ENCODE data around the gene IFNK. TPM values are rescaled to one million over a fixed set of nuclear protein-coding genes. Genes with fewer than 3 reads are reported as not detected.

Gene IFNK
- total RNA-seq, 2 donors from 2014 or later, result not detected

DNA sequence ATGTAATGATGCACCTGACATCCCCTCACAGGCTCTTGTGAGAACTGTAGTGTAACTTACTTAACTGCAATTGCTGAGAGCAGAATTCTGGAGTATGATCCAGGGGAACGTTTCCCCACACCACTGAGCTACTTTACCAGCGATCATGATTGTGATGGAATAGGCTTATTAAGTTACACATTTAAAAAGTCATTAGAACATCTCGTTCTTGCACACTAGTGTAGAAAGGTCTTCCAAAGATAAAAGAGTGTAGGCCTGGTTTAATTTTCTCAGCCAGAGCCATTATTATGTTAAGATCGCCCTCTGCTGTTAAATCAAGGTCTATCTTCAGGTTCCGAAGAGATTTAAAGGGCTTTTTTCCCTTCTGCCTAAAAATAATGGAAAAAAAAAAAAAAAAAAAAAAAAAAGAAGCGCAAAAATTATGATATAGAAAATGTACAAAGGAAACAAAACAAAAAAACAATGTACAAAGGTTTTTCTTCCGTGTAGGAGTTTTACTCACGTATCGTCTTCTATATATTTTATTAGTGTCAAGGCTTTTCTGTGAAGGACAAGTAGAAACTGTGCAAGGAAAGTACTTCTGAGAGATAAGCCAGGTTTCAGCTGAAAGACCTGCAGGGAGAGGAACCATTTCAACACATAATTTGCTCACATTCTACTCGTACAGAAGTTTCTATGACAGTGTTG lies 24.1 kb downstream of the IFNK start:
- ATAC-seq (no peak), DNase-seq (ENCODE audit: low spot score in 2 of 2) (no peak)
- Mint-ChIP-seq H3K36me3 (peaks cover 7% of the 10 kb centered on the region in 2 donors), H3K9me3 (no peaks in the 10 kb centered on the region), H3K27ac (no peak overlapping the region)

DNA sequence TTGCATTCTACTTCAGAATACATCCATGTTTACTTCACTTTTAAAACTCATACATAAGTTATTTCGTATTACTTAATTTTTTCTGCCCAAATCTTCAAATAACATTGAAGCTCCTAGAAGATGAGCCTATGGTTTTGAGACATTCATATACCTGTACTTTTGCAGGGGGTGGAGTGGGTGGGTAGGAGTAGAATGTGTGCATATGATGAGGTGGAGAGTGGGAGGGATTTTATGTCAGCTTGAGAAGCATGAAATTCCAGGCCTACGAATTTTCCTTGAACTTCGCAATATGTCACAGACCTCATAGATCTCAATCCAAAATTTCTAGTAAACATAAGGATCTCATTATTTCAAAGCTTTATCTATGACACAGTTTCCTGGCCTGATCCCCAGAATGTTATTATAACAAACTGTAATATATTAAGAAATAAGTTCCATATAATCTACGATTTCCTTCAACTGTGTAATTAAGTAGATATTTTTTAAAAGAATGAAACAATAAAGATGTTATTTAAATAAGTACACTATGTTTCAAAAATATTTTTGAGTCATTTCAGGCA lies 25.2 kb downstream of the IFNK start:
- no peaks in the 10 kb centered on the region for H3K9me3 Mint-ChIP-seq
- no peak overlapping the region for H3K27ac Mint-ChIP-seq
- H3K36me3 Mint-ChIP-seq, result peaks cover 8 to 10% of the 10 kb centered on the region in 2 donors
- DNase-seq (ENCODE audit: low spot score in 2 of 2) (no peak), ATAC-seq (no peak)

DNA sequence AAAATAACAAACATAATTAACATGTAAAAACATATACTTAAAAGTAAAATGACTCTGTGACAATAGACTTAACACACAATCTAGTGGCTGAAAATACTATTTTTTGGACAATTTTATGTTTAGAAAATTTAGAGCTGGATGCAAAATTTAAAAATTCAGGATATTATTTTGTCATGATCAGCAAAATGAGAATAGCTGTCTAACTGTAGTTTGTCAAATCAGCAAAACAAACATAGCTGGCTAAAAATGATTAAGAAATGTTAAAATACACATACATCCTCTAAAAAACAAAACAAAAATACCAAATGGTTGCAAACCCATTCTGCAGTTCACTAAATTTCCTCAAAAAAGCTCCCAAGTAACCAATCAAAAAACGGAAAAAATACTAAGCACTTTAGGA lies 30.6 kb downstream of the IFNK start:
- ATAC-seq, result no peak
- no peaks in the 10 kb centered on the region for H3K9me3 Mint-ChIP-seq
- peaks cover 6 to 10% of the 10 kb centered on the region in 2 donors for H3K36me3 Mint-ChIP-seq
- no peak for DNase-seq (ENCODE audit: low spot score in 2 of 2)
- no peak overlapping the region for H3K27ac Mint-ChIP-seq

DNA sequence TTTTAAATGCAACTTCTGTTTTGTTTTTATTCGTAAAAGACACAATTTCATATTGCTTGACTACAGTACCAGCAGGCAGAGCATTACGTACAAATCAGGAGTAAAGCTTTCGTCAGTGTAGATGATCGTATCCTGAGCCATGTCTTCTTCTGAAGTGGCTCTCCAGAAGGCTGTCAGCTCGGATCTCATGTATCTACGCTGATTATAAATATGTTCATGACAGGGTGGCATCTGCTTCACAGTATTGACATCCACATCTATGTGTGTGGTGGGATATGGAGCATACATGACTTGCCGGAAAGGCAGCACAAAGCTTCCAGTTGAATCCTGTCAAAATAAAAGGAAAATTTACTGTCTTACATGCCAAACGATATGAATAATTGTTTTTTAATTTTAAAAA lies 32.4 kb downstream of the IFNK start:
- ATAC-seq (no peak), DNase-seq (ENCODE audit: low spot score in 2 of 2) (no peak)
- H3K27ac Mint-ChIP-seq, result no peak overlapping the region
- H3K9me3 Mint-ChIP-seq, result no peaks in the 10 kb centered on the region
- H3K36me3 Mint-ChIP-seq, result peaks cover 8 to 11% of the 10 kb centered on the region in 2 donors

DNA sequence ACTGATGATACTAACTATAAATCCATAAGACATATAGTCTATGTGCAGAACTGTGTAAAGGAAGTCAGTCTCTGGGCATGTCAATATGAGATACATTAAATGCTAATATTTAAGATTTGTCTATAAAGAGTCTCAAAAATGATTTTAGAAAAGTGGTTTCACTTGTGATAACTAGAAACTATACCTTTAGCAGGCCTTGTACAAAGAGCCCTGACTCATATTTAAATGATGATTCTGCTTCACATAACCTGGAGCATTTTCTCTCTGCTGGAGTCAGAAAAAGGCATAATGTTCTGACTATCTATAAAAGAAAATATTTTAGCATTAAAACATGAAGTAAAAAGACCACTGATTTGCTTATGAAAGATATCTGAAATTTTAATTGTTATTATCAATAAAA lies 34.2 kb downstream of the IFNK start:
- peaks cover 7 to 9% of the 10 kb centered on the region in 2 donors for H3K36me3 Mint-ChIP-seq
- no peak for DNase-seq (ENCODE audit: low spot score in 2 of 2)
- H3K9me3 Mint-ChIP-seq, result no peaks in the 10 kb centered on the region
- ATAC-seq, result peak in 1 of 2 donors; percentile 57
- no peak overlapping the region for H3K27ac Mint-ChIP-seq

DNA sequence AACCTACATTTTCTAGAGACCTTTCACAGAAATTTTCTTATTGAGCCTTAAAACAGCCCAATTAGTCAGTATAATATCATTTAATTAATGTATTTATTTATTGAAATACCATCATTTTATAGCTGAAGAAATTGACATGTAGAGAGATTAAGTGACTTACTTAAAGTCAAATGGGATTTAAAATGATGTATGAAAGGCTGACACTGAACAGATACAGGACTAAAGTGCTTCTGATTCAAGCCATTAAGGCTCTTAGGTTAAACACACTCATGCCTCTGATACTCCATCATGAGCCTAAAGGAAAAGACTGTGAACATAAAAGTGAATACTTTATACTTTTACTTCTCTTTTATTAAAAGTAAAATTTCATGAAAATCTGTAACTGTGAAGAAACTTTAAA lies 36.4 kb downstream of the IFNK start:
- no peak overlapping the region for H3K27ac Mint-ChIP-seq
- no peak for DNase-seq (ENCODE audit: low spot score in 2 of 2)
- H3K9me3 Mint-ChIP-seq, result no peaks in the 10 kb centered on the region
- H3K36me3 Mint-ChIP-seq, result peaks cover 5 to 6% of the 10 kb centered on the region in 2 donors
- no peak for ATAC-seq

DNA sequence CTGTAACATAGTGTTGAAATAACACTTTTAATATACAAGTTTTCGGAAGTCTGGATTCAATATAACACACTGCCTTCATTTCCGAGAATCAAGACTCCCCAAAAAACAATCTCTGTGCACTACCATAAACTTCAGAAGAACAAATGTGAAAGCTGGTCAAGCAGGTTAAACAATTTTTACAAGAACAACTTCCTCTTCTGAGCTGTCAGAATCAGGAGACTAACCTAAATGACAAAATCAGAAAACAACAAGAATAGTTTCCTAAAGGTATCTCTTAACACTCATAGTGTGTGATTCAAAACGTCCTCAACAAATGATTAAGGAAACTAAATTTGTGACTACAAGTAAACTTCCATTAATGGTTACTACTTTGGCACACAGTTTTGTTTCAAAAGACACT lies 37.6 kb downstream of the IFNK start:
- no peak for DNase-seq (ENCODE audit: low spot score in 2 of 2)
- Mint-ChIP-seq H3K27ac (no peak overlapping the region), H3K36me3 (peaks cover 6 to 9% of the 10 kb centered on the region in 2 donors), H3K9me3 (no peaks in the 10 kb centered on the region)
- ATAC-seq, result peak in 1 of 2 donors; percentile 90

DNA sequence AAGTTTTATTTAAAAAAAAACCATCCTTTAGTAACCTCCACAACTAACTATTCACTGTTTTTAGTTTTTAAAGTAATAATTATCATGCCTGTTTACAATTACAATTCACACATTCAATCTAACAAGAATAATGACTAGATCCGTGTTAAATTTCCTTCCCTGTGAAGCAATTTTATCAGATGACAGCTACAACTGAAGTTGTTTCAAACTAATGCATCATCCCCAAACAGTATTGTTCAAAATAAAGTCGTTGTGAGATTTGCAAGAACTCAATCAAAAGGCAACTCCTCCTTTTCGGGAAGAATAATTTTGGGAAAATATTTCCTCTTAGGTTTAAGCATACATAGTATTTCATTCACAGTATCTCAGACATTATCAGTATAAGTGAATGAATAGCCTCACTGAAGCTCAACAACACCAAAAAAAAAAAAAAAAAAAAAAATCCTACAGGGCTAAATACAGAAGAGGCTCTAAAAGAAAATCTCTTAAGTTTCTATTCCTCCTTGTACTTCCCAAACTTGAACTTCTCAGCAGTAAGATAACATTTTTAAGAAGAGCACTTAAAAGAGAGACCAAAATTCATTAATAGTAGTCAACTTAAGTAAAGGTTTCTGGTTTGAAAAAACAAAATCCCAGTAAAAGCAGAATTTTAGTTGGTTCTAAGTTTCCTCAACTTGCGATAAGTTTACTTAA lies 39.8 kb downstream of the IFNK start:
- ATAC-seq (no peak), DNase-seq (ENCODE audit: low spot score in 2 of 2) (no peak)
- Mint-ChIP-seq H3K36me3 (peaks cover 10 to 19% of the 10 kb centered on the region in 2 donors), H3K9me3 (peaks cover 0 to 5% of the 10 kb centered on the region in 2 donors), H3K27ac (no peak overlapping the region)

DNA sequence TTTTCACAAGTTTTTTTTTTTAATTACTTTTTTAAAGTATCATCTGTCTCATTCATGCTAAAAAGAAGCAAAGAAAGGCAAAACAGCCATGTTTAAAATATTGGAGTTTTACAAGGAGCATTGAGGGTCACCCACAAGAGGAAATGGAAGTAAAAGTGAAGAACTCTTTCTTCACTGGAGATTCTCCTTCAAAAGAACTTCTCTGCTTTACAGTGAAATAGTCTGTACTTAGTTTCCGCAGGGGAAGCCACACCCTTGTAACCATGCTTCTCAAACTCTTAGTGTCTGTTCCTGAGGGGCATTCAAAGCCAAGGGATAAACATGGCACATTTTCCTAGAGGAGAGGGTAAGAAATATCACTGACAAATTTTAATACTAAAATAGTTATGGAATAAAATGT lies 40.6 kb downstream of the IFNK start:
- ATAC-seq (no peak), DNase-seq (ENCODE audit: low spot score in 2 of 2) (no peak)
- peaks cover 0 to 5% of the 10 kb centered on the region in 2 donors for H3K9me3 Mint-ChIP-seq
- no peak overlapping the region for H3K27ac Mint-ChIP-seq
- H3K36me3 Mint-ChIP-seq, result peaks cover 10 to 19% of the 10 kb centered on the region in 2 donors

DNA sequence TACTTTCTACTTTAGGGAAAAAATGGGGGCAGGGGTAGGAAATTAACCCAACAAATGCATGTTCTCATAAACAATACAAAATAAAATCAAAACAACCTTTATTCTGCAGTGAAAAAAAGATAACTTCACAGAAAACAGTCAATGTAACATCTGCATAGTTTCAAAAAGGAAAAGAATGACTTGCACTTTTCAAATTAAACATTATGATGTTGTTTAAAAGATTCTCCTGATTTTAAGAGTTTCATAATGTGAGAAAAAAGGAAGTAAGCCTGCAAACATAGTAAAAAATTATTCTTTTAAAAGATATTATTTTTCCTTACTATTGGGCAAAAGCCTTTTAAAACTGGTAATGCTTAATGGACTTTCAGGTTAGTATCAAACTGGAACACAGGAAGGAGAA lies 41.6 kb downstream of the IFNK start:
- H3K9me3 Mint-ChIP-seq, result peaks cover 0 to 5% of the 10 kb centered on the region in 2 donors
- no peak for ATAC-seq
- peaks cover 10 to 19% of the 10 kb centered on the region in 2 donors for H3K36me3 Mint-ChIP-seq
- DNase-seq (ENCODE audit: low spot score in 2 of 2), result no peak
- no peak overlapping the region for H3K27ac Mint-ChIP-seq

DNA sequence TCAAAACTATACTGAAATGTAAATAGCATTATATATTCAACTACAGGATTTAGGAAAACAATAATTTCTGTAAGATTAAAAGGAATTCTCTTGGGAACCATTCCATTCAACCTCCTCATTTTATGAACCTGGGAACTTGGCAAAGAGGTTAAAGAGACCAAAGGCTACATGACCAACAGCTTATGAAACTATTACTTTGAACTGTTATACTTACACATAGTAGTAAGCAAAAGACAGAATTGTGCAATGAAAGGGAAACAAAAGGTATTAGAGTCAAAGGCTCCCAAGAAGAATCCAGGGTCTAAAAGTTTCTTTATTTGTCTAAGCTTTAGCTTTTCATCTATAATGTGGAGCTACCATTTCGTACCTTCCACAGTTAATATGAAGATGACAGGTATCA lies 42.0 kb downstream of the IFNK start:
- ATAC-seq (no peak), DNase-seq (ENCODE audit: low spot score in 2 of 2) (no peak)
- Mint-ChIP-seq H3K27ac (no peak overlapping the region), H3K36me3 (peaks cover 10 to 19% of the 10 kb centered on the region in 2 donors), H3K9me3 (peaks cover 0 to 5% of the 10 kb centered on the region in 2 donors)

DNA sequence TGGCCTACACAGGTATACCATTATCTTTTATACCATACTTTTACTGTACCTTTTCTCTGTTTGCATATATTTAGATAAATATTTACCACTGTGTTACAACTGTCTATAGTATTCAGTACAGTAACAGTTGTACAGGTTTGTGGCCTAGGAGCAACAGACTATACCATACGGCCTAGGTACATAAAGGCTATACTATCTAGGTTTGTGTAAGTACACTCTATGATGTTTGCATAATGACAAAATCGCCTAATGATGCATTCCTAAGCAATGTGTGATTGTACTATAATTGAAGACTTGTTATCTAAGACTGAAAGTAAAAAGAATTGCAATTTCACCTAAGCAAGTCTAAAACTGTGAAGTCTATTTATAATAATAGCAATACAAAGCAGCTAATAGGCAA lies 45.3 kb downstream of the IFNK start:
- no peak for DNase-seq (ENCODE audit: low spot score in 2 of 2)
- H3K9me3 Mint-ChIP-seq, result peaks cover 0 to 5% of the 10 kb centered on the region in 2 donors
- peaks cover 21 to 27% of the 10 kb centered on the region in 2 donors for H3K36me3 Mint-ChIP-seq
- no peak for ATAC-seq
- H3K27ac Mint-ChIP-seq, result no peak overlapping the region

DNA sequence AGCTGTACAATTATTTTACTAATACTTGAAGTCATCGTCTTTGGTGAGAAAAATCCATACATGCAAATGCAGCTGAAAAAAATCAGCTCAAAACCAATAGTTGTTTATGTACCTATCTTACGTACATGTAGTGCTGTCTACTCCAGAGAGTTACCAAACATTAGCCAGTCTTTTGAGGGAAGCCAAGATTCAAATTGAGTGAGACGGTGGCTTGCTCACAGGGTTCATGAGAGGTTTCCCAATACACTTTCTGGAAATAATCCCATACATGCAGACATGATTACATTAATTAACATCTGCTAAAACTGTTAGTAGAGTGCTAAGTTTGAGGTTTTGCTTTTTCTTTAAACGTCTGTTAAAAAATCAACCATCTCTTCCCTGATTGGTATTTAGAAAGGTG lies 46.9 kb downstream of the IFNK start:
- DNase-seq (ENCODE audit: low spot score in 2 of 2) (no peak), ATAC-seq (no peak)
- peaks cover 21 to 27% of the 10 kb centered on the region in 2 donors for H3K36me3 Mint-ChIP-seq
- no peak overlapping the region for H3K27ac Mint-ChIP-seq
- peaks cover 0 to 5% of the 10 kb centered on the region in 2 donors for H3K9me3 Mint-ChIP-seq

DNA sequence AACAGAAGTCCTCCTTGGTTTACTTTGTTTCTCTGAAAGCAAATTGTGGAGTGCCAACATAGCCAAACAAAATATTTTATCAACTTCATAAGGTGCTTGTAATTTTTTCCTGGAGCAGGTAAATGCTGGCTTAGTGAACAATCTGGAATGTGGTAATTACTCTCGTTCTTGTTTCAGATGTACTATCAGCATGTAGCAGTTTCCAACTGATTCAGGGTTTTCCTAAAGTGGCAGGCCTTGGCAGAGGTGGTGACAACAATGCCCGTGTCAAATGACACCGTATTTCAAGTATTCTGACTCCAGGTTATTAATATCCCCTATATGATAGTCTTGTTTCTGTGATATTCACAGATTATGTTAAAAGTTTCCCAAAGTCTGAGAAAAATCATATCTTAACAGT lies 48.0 kb downstream of the IFNK start:
- H3K36me3 Mint-ChIP-seq, result peaks cover 16 to 21% of the 10 kb centered on the region in 2 donors
- H3K9me3 Mint-ChIP-seq, result peaks cover 0 to 5% of the 10 kb centered on the region in 2 donors
- DNase-seq (ENCODE audit: low spot score in 2 of 2), result no peak
- peak overlapping the region; percentile 97 to 98 for H3K27ac Mint-ChIP-seq
- no peak for ATAC-seq

DNA sequence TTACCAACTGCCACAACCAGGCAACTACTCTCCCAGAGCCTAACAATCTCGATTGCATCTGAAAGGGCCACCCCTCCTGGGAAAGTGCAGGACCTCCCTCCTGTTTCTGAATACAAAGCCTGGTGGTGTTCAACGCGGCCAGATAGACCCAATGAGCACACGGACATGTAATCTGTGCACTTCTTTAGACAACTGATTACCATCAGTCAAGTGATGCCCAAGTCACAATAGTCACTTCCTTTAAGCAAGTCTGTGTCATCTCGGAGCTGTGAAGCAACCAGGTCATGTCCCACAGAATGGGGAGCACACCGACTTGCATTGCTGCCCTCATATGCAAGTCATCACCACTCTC lies 48.5 kb downstream of the IFNK start:
- H3K27ac Mint-ChIP-seq, result peak overlapping the region; percentile 97 to 98
- peaks cover 16 to 18% of the 10 kb centered on the region in 2 donors for H3K36me3 Mint-ChIP-seq
- DNase-seq (ENCODE audit: low spot score in 2 of 2), result peak in 1 of 2 donors; percentile 80
- H3K9me3 Mint-ChIP-seq, result peaks cover 0 to 2% of the 10 kb centered on the region in 2 donors
- peak; percentile 58 to 77 for ATAC-seq

DNA sequence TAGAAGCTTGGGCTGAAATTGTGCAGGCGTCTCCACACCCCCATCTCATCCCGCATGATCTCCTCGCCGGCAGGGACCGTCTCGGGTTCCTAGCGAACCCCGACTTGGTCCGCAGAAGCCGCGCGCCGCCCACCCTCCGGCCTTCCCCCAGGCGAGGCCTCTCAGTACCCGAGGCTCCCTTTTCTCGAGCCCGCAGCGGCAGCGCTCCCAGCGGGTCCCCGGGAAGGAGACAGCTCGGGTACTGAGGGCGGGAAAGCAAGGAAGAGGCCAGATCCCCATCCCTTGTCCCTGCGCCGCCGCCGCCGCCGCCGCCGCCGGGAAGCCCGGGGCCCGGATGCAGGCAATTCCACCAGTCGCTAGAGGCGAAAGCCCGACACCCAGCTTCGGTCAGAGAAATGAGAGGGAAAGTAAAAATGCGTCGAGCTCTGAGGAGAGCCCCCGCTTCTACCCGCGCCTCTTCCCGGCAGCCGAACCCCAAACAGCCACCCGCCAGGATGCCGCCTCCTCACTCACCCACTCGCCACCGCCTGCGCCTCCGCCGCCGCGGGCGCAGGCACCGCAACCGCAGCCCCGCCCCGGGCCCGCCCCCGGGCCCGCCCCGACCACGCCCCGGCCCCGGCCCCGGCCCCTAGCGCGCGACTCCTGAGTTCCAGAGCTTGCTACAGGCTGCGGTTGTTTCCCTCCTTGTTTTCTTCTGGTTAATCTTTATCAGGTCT lies 49.0 kb downstream of the IFNK start, which contains the start of gene C9orf72:
C9orf72 (minus strand) TSS at position 564 of the 716 bp plus-strand sequence. CDS start 6,361 bp downstream, outside the sequence.
- DNase-seq (ENCODE audit: low spot score in 2 of 2), result peak; percentile 81 to 90
- peak; percentile 73 to 80 for ATAC-seq
- peak within 1 kb of the TSS; percentile 97 to 100 for H3K27ac Mint-ChIP-seq
- H3K9me3 Mint-ChIP-seq, result peaks cover 2 to 3% of the 10 kb centered on the region in 2 donors
- H3K36me3 Mint-ChIP-seq, result peaks cover 17 to 18% of the 10 kb centered on the region in 2 donors

Data from activated naive CD4-positive, alpha-beta T cell treated with anti-CD3 and anti-CD28 coated beads, Interleukin-2, amount 50 U/mL, for 72 hours (primary cell).